Measurements from ENCODE around the gene MCC.

The MCC gene

DNA sequence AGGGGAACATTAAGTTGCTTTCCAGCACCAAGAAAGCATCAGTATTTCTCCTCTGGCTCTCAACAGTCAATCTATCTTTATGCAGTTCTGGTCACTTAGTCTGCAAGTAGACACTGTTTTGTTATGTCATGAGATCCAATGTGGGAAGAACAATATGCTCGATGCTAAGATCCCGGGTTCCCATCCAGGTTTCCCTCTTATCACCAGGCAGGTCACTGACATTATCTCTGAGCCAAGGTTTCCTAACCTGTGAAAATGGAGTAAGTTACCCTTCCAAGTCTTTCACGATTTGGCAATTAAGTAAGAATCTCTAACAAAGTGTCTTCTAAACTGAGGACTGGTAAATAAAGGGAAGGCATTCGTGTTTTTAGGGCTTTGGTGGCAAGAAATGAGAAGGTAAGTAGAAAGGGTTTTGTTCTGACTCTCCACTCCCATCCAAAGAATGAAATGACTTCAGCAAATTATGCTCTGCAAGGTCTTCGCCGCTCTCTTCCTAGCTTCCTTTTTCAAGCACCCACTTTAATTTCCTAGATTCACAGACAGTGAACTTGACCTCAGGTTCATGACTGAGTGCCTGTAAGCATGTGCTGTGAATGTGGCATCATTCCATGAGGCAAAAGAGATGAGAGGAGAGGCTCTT lies 425.3 kb downstream of the MCC start:
- DNase-seq = no peak

DNA sequence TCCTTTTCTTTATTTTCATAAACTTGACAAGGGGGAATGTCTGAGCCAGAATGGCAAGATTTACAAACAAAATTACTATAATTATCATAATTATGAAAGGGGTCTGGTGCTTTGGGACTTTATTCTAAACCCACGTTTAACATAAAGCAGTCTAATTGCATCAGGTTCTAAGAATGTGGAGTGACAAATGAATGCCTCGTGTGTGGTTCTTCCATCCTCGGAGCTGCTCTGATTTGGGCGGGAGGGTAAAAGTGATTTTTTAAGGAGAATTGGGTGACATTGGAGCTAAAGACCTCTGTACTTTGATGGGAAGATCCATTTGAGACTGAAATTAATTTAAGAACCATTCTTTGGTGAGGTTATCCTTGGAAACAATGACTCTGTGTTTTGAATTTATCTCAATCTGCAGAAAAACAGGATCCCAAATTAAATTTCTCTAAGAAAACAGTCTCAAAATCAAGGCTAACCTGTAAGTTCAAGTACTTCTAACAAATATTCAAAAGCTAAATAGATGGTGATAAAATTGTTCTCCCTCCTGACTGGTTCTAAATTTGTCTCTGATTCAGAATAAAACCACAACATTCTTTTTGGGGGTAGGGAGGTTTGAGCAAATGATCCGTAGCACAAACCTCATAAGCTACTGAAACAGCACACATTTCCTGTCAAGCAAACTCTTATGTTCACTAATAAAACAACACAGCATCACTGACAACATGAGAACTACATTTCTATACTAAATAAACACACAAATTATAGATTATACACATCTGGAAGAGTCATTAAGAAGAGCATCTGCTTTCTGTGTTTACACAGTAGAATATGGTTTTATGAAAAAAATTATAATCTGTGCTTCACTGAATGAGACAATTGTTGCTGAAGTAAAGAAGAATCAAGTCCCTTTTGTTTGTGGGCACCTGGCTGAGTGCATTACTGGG lies 426.1 kb downstream of the MCC start:
- DNase-seq = no peak

DNA sequence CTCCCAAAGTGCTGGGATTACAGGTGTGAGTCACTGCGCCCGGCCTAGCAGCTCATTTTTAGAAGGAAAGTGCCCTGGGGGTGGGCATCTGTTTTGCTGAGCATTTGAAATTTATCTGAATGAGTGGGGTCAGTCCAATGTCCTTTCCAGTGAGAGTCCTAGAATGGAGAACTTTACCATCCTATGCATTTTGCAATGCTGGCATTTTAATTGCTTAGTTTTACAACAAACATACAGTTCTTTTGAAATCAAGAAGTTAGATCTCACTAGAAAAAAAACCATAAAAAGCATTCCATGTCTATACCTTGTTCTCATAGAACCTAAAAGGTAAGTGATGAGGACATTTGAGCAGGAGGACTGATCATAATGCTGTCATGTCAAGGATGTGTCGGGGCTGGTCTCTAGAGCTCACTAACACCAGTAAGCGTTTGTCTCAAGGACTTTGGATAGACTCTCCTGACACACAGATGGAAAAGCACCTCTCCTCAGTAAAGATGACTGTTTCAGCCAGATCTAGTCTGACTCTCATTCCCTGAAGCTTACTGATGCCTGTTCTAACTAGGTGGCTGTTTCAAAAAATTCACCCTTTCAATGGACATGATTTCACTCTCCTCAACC lies 427.7 kb downstream of the MCC start:
- DNase-seq = no peak

- no peak for DNase-seq
These were observed 428.8 kb downstream of the MCC start for GRCh38 chr5:113059232-113060040.

DNA sequence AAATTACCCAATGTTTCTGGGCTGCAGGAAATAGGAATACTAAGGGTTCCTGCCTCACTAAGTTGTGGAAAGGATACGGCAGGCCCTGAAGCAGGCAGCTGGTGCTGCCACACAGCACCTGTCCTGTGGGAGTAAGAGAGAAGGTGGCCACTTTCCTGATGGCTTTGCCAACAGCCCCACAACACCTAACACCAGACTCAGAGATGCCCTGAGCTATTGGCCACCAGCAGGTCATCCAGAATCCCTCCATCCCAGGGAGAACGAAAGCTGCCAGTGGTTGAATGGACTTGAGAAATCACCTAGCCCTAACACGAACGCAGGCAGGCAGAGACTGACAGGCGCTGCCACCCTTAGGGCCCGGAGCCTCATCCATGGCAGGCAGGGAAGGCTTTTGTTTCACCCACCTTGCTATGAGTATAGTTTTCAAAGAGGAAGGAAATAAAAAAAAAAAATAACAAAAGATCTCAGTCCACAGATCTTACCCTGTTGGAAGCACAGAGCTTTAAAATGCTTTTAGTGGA lies 429.5 kb downstream of the MCC start:
- DNase-seq = no peak

- no peak for DNase-seq
These were observed 430.0 kb downstream of the MCC start for GRCh38 chr5:113058269-113058668.

- DNase-seq = peak; percentile 36
These were observed 430.7 kb downstream of the MCC start for GRCh38 chr5:113057557-113057984.

- no peak for DNase-seq
These were observed 431.3 kb downstream of the MCC start for GRCh38 chr5:113056988-113057387.

- no peak for DNase-seq
These were observed 433.4 kb downstream of the MCC start for GRCh38 chr5:113054899-113055298.

- no peak for DNase-seq
These were observed 434.7 kb downstream of the MCC start for GRCh38 chr5:113053511-113053995.

- no peak for DNase-seq
These were observed 436.0 kb downstream of the MCC start for GRCh38 chr5:113052041-113052795.

DNA sequence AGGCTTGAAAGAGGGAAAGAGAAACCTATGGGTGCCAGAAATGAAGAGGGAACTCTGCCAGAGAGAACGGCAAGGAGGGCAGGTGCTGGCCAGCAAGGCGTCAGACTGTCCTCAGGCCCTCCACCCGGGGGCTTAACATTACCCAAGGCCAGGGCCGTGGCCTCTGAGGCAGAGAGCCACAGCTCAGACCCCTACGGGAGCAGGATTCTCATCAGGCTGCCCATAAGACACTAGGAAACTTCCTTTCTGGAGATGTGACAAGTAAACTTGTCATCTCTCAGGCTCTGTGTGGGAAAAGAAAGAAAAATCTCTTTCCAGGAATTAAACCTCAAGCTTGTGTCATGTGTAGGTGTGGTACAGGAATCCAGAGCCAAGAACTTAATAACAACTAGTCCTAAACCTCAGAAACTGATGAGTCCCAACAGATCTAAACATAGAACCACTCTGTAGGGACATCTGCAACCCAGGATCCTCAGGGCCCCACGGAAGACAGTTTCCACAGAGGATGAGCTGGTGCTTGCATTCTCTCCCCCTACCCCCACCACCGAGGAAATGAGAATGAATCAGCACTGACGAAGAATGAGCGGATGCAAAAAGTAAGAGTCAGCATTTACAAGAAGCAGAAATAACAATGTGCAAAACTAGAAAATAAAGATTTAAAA lies 437.4 kb downstream of the MCC start:
- DNase-seq = no peak

DNA sequence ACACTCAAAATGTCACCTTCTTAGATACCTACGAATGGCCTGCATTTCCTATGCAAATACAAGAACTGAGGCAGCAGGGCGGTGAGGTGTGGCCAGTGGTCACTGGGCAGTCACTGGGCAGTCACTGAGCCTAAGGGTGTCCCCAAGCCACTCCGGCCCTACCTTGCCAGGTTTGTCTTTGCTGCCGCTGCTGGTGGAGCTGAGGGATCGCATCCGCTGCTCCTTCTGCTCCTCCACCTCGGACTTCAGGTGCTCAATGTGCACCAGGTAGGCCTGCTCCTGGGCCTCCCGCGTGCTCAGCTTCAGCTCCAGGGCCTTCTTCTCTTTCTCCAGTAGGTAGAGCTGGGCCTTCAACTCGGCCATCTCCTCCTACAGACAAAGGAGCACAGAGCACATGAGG lies 439.3 kb downstream of the MCC start:
- DNase-seq = no peak

GRCh38 chr5:113047733-113048652 lies 440.3 kb downstream of the MCC start:
- no peak for DNase-seq

DNA sequence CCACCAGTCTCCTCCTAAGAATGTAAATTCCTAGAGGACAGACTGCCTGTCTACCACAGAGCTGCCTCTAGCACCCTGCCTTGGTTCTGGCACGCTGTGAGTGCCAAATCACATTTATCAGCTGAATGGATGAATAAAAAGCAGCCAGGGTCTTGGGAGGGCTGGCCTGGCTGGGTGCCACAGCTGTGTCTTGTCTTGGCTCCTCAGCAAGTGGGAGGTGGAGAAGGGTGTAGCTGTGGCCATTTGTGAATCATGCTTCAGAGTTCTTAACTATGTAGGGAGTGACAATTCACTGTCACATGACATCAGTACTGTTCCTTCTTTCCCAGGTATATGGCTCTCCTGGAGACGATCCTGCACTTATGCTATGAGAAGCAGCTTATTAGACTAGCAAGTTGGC lies 441.0 kb downstream of the MCC start:
- DNase-seq = no peak

DNA sequence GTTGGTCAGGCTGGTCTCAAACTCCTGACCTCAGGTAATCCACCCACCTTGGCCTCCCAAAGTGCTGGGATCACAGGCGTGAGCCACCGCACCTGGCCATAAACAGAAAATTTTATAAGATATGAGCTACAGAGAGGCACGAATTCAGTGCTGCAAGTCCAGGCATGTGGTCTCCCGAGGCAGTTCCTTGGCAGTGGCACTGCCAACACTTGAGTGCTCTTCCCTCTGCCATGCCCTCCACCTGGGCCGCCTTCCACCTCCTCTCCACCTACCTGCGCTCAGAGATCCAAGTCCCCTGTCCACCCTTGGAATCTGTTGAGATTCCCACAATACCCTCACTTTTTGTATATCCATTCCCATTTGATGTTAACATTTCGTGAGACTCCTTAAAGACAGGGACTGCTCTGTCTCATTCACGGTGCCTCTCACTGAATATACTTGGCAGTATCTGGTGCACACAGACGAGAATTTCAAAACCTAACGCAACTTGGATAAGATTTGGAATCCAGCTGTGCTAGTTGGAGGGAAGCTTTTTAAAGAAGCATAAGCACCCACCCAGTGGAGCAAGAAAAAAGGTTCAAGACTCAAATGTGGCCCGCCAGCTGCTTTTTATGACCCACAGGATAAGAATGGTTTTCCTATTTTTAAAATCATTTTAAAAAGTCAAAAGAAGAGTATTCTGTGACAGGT lies 443.3 kb downstream of the MCC start:
- no peak for DNase-seq

DNA sequence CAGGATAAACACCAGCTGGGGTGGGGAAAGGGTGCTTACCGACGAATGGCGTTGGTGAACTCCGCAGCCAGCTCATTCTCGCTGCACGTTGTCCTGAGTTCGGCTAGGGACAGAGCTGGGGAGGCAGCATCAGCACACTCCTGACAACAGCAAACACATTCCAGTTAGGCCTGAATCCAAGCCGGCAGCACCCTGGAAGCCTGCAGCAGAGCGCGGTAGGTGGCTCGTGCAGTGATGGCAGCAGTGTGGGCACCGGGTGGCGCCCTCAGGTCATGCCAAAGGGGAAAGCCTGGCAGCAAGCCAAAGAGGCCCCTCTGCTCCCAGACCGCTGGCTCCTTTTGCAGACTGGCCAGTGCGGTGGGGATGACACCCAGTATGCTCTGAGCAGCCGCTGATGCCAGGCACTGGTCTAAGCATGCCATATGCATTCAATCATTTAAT lies 444.7 kb downstream of the MCC start:
- peak; percentile 90 for DNase-seq

GRCh38 chr5:113042491-113043243 lies 445.6 kb downstream of the MCC start:
- no peak for DNase-seq
